Measurements from ENCODE around the gene TCERG1L.

- TF ChIP-seq, protein P1, sequence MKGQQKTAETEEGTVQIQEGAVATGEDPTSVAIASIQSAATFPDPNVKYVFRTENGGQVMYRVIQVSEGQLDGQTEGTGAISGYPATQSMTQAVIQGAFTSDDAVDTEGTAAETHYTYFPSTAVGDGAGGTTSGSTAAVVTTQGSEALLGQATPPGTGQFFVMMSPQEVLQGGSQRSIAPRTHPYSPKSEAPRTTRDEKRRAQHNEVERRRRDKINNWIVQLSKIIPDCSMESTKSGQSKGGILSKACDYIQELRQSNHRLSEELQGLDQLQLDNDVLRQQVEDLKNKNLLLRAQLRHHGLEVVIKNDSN (IDR thresholded peaks at IDR 0.05; ENCODE audit: borderline replicate concordance, low read depth), result no peak
- TF ChIP-seq FOXM1 (IDR thresholded peaks at IDR 0.05; ENCODE audit: low read depth) (no peak), POLR2AphosphoS5 (IDR thresholded peaks at IDR 0.05; ENCODE audit: low read depth, low read length) (no peak), RCOR1 (IDR thresholded peaks at IDR 0.05; ENCODE audit: low read length) (no peak)
- TF ChIP-seq, protein P2, sequence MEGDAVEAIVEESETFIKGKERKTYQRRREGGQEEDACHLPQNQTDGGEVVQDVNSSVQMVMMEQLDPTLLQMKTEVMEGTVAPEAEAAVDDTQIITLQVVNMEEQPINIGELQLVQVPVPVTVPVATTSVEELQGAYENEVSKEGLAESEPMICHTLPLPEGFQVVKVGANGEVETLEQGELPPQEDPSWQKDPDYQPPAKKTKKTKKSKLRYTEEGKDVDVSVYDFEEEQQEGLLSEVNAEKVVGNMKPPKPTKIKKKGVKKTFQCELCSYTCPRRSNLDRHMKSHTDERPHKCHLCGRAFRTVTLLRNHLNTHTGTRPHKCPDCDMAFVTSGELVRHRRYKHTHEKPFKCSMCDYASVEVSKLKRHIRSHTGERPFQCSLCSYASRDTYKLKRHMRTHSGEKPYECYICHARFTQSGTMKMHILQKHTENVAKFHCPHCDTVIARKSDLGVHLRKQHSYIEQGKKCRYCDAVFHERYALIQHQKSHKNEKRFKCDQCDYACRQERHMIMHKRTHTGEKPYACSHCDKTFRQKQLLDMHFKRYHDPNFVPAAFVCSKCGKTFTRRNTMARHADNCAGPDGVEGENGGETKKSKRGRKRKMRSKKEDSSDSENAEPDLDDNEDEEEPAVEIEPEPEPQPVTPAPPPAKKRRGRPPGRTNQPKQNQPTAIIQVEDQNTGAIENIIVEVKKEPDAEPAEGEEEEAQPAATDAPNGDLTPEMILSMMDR (IDR thresholded peaks at IDR 0.05), result no peak
Observed at GRCh38 chr10:131050162-131050766, 261.3 kb downstream of the TCERG1L start.
